HG03571 (cell line): ENCODE data around the gene GRIA4.

Experiments
- ATAC-seq: cut with Tn5 transposase; IDR thresholded peaks from one replicate; pipeline ENCODE4 v1.9.1; 2021; ENCODE audit not compliant: unreplicated experiment

Gene GRIA4

GRCh38 chr11:105609832-105610781 is at the start of gene GRIA4:
Gene GRIA4 (plus strand): TSS chr11:105610073. CDS start chr11:105610998, 925 bp downstream.
- ATAC-seq: no peak

GRCh38 chr11:105573091-105573490 is 36.8 kb upstream of the GRIA4 start:
- ATAC-seq: no peak

- ATAC-seq: no peak
Observed at GRCh38 chr11:105574974-105575373, 34.9 kb upstream of the GRIA4 start.

- no peak for ATAC-seq
Observed at GRCh38 chr11:105577641-105578040, 32.2 kb upstream of the GRIA4 start.

GRCh38 chr11:105579111-105579510 is 30.8 kb upstream of the GRIA4 start:
- no peak for ATAC-seq

GRCh38 chr11:105582497-105582896 is 27.4 kb upstream of the GRIA4 start:
- ATAC-seq: no peak

- ATAC-seq: no peak
Observed at GRCh38 chr11:105588001-105588400, 21.9 kb upstream of the GRIA4 start.

GRCh38 chr11:105589346-105589745 is 20.5 kb upstream of the GRIA4 start:
- no peak for ATAC-seq

GRCh38 chr11:105592035-105592434 is 17.8 kb upstream of the GRIA4 start:
- ATAC-seq: no peak

GRCh38 chr11:105598371-105598770 is 11.5 kb upstream of the GRIA4 start:
- no peak for ATAC-seq

GRCh38 chr11:105603156-105603555 is 6.7 kb upstream of the GRIA4 start:
- ATAC-seq: no peak

GRCh38 chr11:105609341-105609781 is 512 bp upstream of the GRIA4 start:
- ATAC-seq: no peak

- no peak for ATAC-seq
Observed at GRCh38 chr11:105610871-105611571, 1.1 kb downstream of the GRIA4 start.

GRCh38 chr11:105611572-105612441 is 1.9 kb downstream of the GRIA4 start:
- ATAC-seq: no peak

GRCh38 chr11:105612771-105613170 is 2.9 kb downstream of the GRIA4 start:
- ATAC-seq: no peak

- no peak for ATAC-seq
Observed at GRCh38 chr11:105613183-105613582, 3.3 kb downstream of the GRIA4 start.

- no peak for ATAC-seq
Observed at GRCh38 chr11:105618343-105618955, 8.6 kb downstream of the GRIA4 start.

GRCh38 chr11:105619556-105619955 is 9.7 kb downstream of the GRIA4 start:
- no peak for ATAC-seq

- ATAC-seq: no peak
Observed at GRCh38 chr11:105622016-105622415, 12.1 kb downstream of the GRIA4 start.

- no peak for ATAC-seq
Observed at GRCh38 chr11:105632316-105632715, 22.4 kb downstream of the GRIA4 start.

- ATAC-seq: no peak
Observed at GRCh38 chr11:105635466-105635865, 25.6 kb downstream of the GRIA4 start.
